Islet precursor cell (in vitro differentiated cells): ENCODE data around the gene SPIB.
"Not testable (repeated sequence)": the region's sequence is repeated elsewhere in the genome, so short reads cannot be mapped to it uniquely, and the experiment has no call there.

Experiments
- DNase-seq: peaks from one replicate; pipeline ENCODE4 v3.0.0-alpha.2; 2018

The SPIB gene

GRCh38 chr19:50447750-50448149 lies 29.0 kb downstream of the SPIB start:
- no peak for DNase-seq

GRCh38 chr19:50449236-50449899 lies 30.6 kb downstream of the SPIB start:
- DNase-seq: no peak

GRCh38 chr19:50450369-50451222 lies 31.9 kb downstream of the SPIB start:
- no peak for DNase-seq

GRCh38 chr19:50451223-50451534 lies 32.4 kb downstream of the SPIB start:
- no peak for DNase-seq

GRCh38 chr19:50453243-50453642 lies 34.5 kb downstream of the SPIB start:
- no peak for DNase-seq

- no peak for DNase-seq
Observed at GRCh38 chr19:50455992-50456391, 37.3 kb downstream of the SPIB start.

GRCh38 chr19:50457300-50457699 lies 38.6 kb downstream of the SPIB start:
- DNase-seq: no peak

- DNase-seq: no peak
Observed at GRCh38 chr19:50458396-50459066, 39.8 kb downstream of the SPIB start.

- DNase-seq: no peak
Observed at GRCh38 chr19:50459067-50459456, 40.3 kb downstream of the SPIB start.

- no peak for DNase-seq
Observed at GRCh38 chr19:50459638-50460037, 40.9 kb downstream of the SPIB start.

- DNase-seq: peak; percentile 73
Observed at GRCh38 chr19:50460161-50460765, 41.5 kb downstream of the SPIB start.

GRCh38 chr19:50461066-50461875 lies 42.5 kb downstream of the SPIB start:
- DNase-seq: peak; percentile 80

- no peak for DNase-seq
Observed at GRCh38 chr19:50462970-50463369, 44.2 kb downstream of the SPIB start.

GRCh38 chr19:50464348-50464747 lies 45.6 kb downstream of the SPIB start:
- no peak for DNase-seq

- DNase-seq: no peak
Observed at GRCh38 chr19:50465000-50465399, 46.3 kb downstream of the SPIB start.

GRCh38 chr19:50465986-50466705 lies 47.4 kb downstream of the SPIB start:
- peak; percentile 86 for DNase-seq

GRCh38 chr19:50466706-50467039 lies 47.9 kb downstream of the SPIB start:
- no peak for DNase-seq

GRCh38 chr19:50467566-50467965 lies 48.8 kb downstream of the SPIB start:
- no peak for DNase-seq

GRCh38 chr19:50468818-50469217 lies 50.1 kb downstream of the SPIB start:
- DNase-seq: no peak

GRCh38 chr19:50473336-50473735 lies 54.6 kb downstream of the SPIB start:
- not testable (repeated sequence) for DNase-seq

- DNase-seq: no peak
Observed at GRCh38 chr19:50475101-50475568, 56.4 kb downstream of the SPIB start.

GRCh38 chr19:50475736-50476223 lies 57.0 kb downstream of the SPIB start:
- DNase-seq: no peak
